Right lobe of liver (tissue), 6 donors: ENCODE results near the gene EIF6. TPM values are rescaled to one million over a fixed set of nuclear protein-coding genes. Genes with fewer than 3 reads are reported as not detected.

Experiments
- ATAC-seq, 4 donors: fragments of 200-7000 bp; cut with Tn5 transposase; one replicate each; pipeline ENCODE4 v1.9.1; 2020; ENCODE audit warnings: mild to moderate bottlenecking in 4 of 4, moderate library complexity in 4 of 4
- DNase-seq, 3 donors: peaks; one replicate each; pipeline ENCODE4 v3.0.0-alpha.2; 2020
- H3K27ac ChIP-seq, 3 donors: fragments of 200-600 bp; one replicate each; pipeline ENCODE4 v1.8.0; 2022
- H3K27me3 ChIP-seq, 2 donors: fragments of 200-600 bp; one replicate each; pipeline ENCODE4 v1.8.0; 2022
- H3K36me3 ChIP-seq, 4 donors: fragments of 200-600 bp; sonication (generic) in 1 of 4; one replicate each; pipeline versions ENCODE4 v1.5.1 to v1.8.0; 2017 to 2022; ENCODE audit warnings: control low read depth in 1 of 4
- H3K4me1 ChIP-seq, 4 donors: fragments of 200-600 bp; sonication (generic) in 1 of 4; one replicate each; pipeline versions ENCODE4 v1.5.1 to v1.8.0; 2017 to 2022; ENCODE audit warnings: control low read depth in 1 of 4
- H3K4me3 ChIP-seq, 3 donors: fragments of 200-600 bp; one replicate each; pipeline ENCODE4 v1.8.0; 2022
- H3K9me3 ChIP-seq, 4 donors: fragments of 200-600 bp; sonication (generic) in 1 of 4; one replicate each; pipeline versions ENCODE4 v1.5.1 to v1.8.0; 2017 to 2022; ENCODE audit warnings: control low read depth in 1 of 4
- CTCF ChIP-seq, 4 donors: fragments of 200-600 bp in 3 of 4; fragments of 450-650 bp in 1 of 4; IDR thresholded peaks; one replicate each; pipeline versions ENCODE4 v1.5.1 to v1.8.0; 2016 to 2022; ENCODE audit warnings: antibody characterized with exemption in 4 of 4, mild to moderate bottlenecking in 2 of 4
- POLR2A ChIP-seq: fragments of 450-650 bp; IDR thresholded peaks from one replicate; pipeline ENCODE4 v1.6.1; 2017; ENCODE audit warnings: antibody characterized with exemption, mild to moderate bottlenecking
- WGBS: methylation state at CpG from one replicate; pipeline ENCODE4 v1.1.6; 2018; ENCODE audit warnings: low coverage, low lambda C conversion rate; ENCODE audit not compliant: insufficient coverage; ENCODE audit errors: missing lambda C conversion rate; 5-methylcytosine and 5-hydroxymethylcytosine counted together
- intact Hi-C, 2 donors: fragments of 100-400 bp; cut with DNase I; formaldehyde crosslinking; loops; one replicate each; pipeline versions ENCODE4 v1.11.2 to v1.14.1; 2022
- total RNA-seq, 6 experiments: library from RNA; depleted of rRNA in 2 of 6; stranded (reverse); fragments of >200 nt in 2 of 6; fragmentation: NEBNext Ultra II Directional in 3 of 6; extraction: Animal tissue kit (Norgen Biotek cat#: 25700) in 3 of 6; gene quantifications; one replicate each; pipeline versions ENCODE4 v1.1.0 to v1.2.4, GENCODE V29; 2016 to 2023
- donor health status: DM: no; HTN: yes; CAD: no.
- donor health status: DM: no; HTN: no; CAD: no.
- donor health status: DM: no; HTN: no; CAD: no.
- donor health status: DM: no; HTN: yes; CAD: no.
- donor health status: DM: no; HTN: yes; CAD: no.

EIF6 gene
- total RNA-seq, 6 experiments from 2014 or later, result 73.6 to 131 (median 83.3) TPM

DNA sequence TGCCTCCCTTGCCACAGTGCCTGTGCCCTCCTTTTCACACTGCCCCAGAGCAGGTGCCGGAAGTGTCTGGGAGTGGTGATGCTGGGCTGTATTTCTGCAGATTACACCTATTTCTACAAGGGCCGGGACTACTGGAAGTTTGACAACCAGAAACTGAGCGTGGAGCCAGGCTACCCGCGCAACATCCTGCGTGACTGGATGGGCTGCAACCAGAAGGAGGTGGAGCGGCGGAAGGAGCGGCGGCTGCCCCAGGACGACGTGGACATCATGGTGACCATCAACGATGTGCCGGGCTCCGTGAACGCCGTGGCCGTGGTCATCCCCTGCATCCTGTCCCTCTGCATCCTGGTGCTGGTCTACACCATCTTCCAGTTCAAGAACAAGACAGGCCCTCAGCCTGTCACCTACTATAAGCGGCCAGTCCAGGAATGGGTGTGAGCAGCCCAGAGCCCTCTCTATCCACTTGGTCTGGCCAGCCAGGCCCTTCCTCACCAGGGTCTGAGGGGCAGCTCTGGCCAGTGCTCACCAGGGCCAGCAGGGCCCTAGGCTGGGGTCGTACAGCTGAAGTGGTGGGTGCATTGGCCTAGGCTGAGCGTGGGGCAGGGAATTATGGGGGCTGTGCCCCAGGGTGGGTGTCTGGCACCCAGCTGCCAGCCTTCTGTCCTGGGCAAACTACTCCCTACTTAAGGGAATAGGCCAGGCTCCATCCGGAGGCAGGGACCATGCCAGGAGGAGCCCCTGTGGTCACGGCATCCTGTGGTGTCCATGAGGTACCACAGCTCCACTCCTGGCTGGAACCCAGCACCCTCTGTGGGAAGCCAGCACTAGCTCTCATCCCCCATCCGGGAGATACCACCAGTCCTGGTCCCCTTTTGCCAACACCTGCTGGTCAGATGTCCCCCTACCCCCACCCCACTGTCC lies 10.1 kb downstream of the EIF6 start:
- DNase-seq (no peak), ATAC-seq (no peak)
- peaks cover 0 to 12% (median 4%) of the 10 kb centered on the region in 4 donors for H3K4me1 ChIP-seq
- H3K27me3 ChIP-seq, result no peaks in the 10 kb centered on the region
- intact Hi-C loops, result loop anchor here (5.0 to 10.0 kb wide), 3 partner anchors 60 to 132 kb away; partner anchors contain the start of gene EDEM2 (in 1 of the 2)
- H3K9me3 ChIP-seq, result no peaks in the 10 kb centered on the region
- no peak overlapping the region for H3K27ac ChIP-seq
- peaks cover 0 to 20% (median 7%) of the 10 kb centered on the region in 4 donors for H3K36me3 ChIP-seq
- H3K4me3 ChIP-seq, result no peak overlapping the region
- WGBS, result 96% methylated on average over 13 of the region's 24 CpGs
- TF ChIP-seq POLR2A (no peak), CTCF (IDR thresholded peaks at IDR 0.05) (no peak)

DNA sequence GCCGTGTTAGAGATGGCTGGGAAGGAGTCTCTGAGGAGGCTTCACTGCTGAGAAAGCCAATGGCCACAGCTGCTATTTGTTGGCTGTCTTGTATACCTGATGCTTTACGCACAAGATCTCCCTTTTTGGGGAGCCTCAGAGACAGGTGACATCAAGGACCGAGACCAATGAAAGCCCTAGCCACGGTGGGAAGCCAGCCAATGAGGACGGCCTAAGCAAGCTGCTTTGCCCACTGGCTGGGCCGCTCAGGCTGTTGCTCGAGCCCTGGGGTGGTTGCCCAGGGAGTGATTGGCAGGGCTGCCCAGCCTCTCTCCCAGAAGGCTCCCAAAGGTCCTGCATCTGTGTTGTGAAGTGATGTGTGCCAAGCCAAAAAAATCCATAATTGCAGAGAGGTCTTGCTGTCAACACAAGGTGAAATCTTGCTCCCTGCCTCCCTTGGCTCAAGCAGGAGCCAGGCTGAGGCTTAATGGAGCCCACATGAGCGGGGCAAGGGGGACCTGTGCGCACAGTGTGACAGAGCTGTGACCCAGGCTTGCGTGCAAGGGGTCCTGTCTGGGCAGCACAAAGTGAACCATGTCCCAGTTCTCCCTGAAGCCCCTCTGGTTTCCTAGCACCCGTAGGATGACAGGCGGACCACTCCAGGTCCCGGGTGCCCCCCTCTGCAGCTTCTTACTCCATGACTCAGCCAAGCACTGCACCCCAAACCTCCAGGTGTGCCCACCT lies 11.0 kb downstream of the EIF6 start:
- ATAC-seq, result no peak
- H3K27me3 ChIP-seq, result no peaks in the 10 kb centered on the region
- peaks cover 0 to 21% (median 4%) of the 10 kb centered on the region in 4 donors for H3K4me1 ChIP-seq
- no peak overlapping the region for H3K4me3 ChIP-seq
- WGBS, result 73% methylated on average over 2 of the region's 13 CpGs
- DNase-seq, result peak in 1 of 3 donors; percentile 65
- TF ChIP-seq CTCF (IDR thresholded peaks at IDR 0.05), result no peak
- no peak for TF ChIP-seq POLR2A
- peaks cover 0 to 11% (median 3%) of the 10 kb centered on the region in 4 donors for H3K36me3 ChIP-seq
- intact Hi-C loops, result loop anchor here (5.0 to 10.0 kb wide), 3 partner anchors 59 to 131 kb away; partner anchors contain the start of gene EDEM2 (in 1 of the 2)
- no peak overlapping the region for H3K27ac ChIP-seq
- no peaks in the 10 kb centered on the region for H3K9me3 ChIP-seq

GRCh38 chr20:35271904-35272303 lies 12.7 kb downstream of the EIF6 start:
- no peak overlapping the region for H3K27ac ChIP-seq
- H3K9me3 ChIP-seq, result no peaks in the 10 kb centered on the region
- no peak for DNase-seq
- peaks cover 0 to 10% (median 2%) of the 10 kb centered on the region in 4 donors for H3K36me3 ChIP-seq
- peaks cover 0 to 21% (median 2%) of the 10 kb centered on the region in 4 donors for H3K4me1 ChIP-seq
- ATAC-seq, result no peak
- TF ChIP-seq POLR2A (no peak), CTCF (IDR thresholded peaks at IDR 0.05) (no peak)
- 69% methylated on average over 5 of the region's 7 CpGs for WGBS
- H3K4me3 ChIP-seq, result no peak overlapping the region
- intact Hi-C loops, result loop anchor here (5.0 to 10.0 kb wide), 3 partner anchors 57 to 130 kb away; partner anchors contain the start of gene EDEM2 (in 1 of the 2)
- no peaks in the 10 kb centered on the region for H3K27me3 ChIP-seq

- no peaks in the 10 kb centered on the region for H3K9me3 ChIP-seq
- no peak for DNase-seq
- no peak overlapping the region for H3K27ac ChIP-seq
- intact Hi-C loops, result loop anchor here (5.0 to 10.0 kb wide), 3 partner anchors 56 to 129 kb away; partner anchors contain the start of gene EDEM2 (in 1 of the 2)
- peaks cover 0 to 15% (median 0%) of the 10 kb centered on the region in 4 donors for H3K4me1 ChIP-seq
- no peaks in the 10 kb centered on the region for H3K27me3 ChIP-seq
- H3K4me3 ChIP-seq, result no peak overlapping the region
- TF ChIP-seq POLR2A, result no peak
- TF ChIP-seq CTCF (IDR thresholded peaks at IDR 0.05), result no peak
- ATAC-seq, result no peak
- peaks cover 0 to 10% (median 2%) of the 10 kb centered on the region in 4 donors for H3K36me3 ChIP-seq
- WGBS, result no CpG with 5 or more reads among the region's 20 CpGs
Measured at GRCh38 chr20:35271073-35271882, 13.3 kb downstream of the EIF6 start.
